DOHH2 (cell line): ENCODE results near the gene PANK2.

ENCODE experiments used
- H3F3A ChIP-seq: fragments of 200-600 bp; sonication (generic), shearing (Covaris generic); 2 replicates; pipeline ENCODE4 v1.6.0; 2016; ENCODE audit warnings: antibody characterized with exemption, mild to moderate bottlenecking; ENCODE audit not compliant: control insufficient read depth, insufficient read depth
- H3K27ac ChIP-seq: fragments of 200-600 bp; sonication (generic); 2 replicates; pipeline ENCODE4 v1.5.1; 2014; ENCODE audit warnings: low read depth, mild to moderate bottlenecking, low read length, moderate library complexity
- H3K27me3 ChIP-seq: fragments of 200-600 bp; sonication (generic); 2 replicates; pipeline ENCODE4 v1.6.1; 2014; ENCODE audit warnings: mild to moderate bottlenecking, low read length, mixed read lengths; ENCODE audit not compliant: control insufficient read depth
- H3K36me3 ChIP-seq: fragments of 200-600 bp; sonication (generic); 2 replicates; pipeline ENCODE4 v1.6.1; 2014; ENCODE audit warnings: mild to moderate bottlenecking, low read length, moderate library complexity, mixed read lengths; ENCODE audit not compliant: control insufficient read depth
- H3K4me1 ChIP-seq: fragments of 200-600 bp; sonication (generic); 2 replicates; pipeline ENCODE4 v1.6.1; 2014; ENCODE audit warnings: mild to moderate bottlenecking, low read length, mixed read lengths; ENCODE audit not compliant: control insufficient read depth
- H3K4me2 ChIP-seq: fragments of 200-600 bp; sonication (generic); 2 replicates; pipeline ENCODE4 v1.6.0; 2014; ENCODE audit warnings: mild to moderate bottlenecking, low read length, moderate library complexity
- H3K4me3 ChIP-seq: fragments of 200-600 bp; sonication (generic); 2 replicates; pipeline ENCODE4 v1.5.1; 2014; ENCODE audit warnings: mild to moderate bottlenecking, low read length, mixed read lengths
- H3K79me2 ChIP-seq: fragments of 200-600 bp; sonication (generic); 2 replicates; pipeline ENCODE4 v1.6.1; 2014; ENCODE audit warnings: mild to moderate bottlenecking, low read length, mixed read lengths; ENCODE audit not compliant: control insufficient read depth
- H3K9me2 ChIP-seq: fragments of 200-600 bp; sonication (generic); replicated peaks from 2 replicates; pipeline ENCODE4 v1.6.1; 2014; ENCODE audit warnings: mild to moderate bottlenecking, low read length, mixed read lengths; ENCODE audit not compliant: control insufficient read depth
- H3K9me3 ChIP-seq: fragments of 200-600 bp; sonication (generic); 2 replicates; pipeline ENCODE4 v1.6.1; 2014; ENCODE audit warnings: antibody characterized with exemption, low read length, mixed read lengths; ENCODE audit not compliant: control insufficient read depth, insufficient read depth
- H4K20me1 ChIP-seq: fragments of 200-600 bp; sonication (generic); 2 replicates; pipeline ENCODE4 v1.6.0; 2014; ENCODE audit warnings: low read depth, mild to moderate bottlenecking, antibody characterized with exemption, low read length, moderate library complexity; ENCODE audit not compliant: control insufficient read depth, insufficient read depth
- CTCF ChIP-seq: fragments of 200-600 bp; sonication (generic); IDR thresholded peaks from one replicate; pipeline ENCODE4 v1.5.1; 2014; ENCODE audit warnings: antibody characterized with exemption, mild to moderate bottlenecking, low read depth, low read length; ENCODE audit not compliant: poor library complexity, severe bottlenecking
- EZH2phosphoT487 ChIP-seq: fragments of 200-600 bp; sonication (generic); IDR thresholded peaks from 2 replicates; pipeline ENCODE4 v1.6.1; 2017; ENCODE audit warnings: borderline replicate concordance, mild to moderate bottlenecking, antibody characterized with exemption, low read length, moderate library complexity, mixed read lengths

Gene PANK2

GRCh38 chr20:3909952-3910366 is 20.8 kb downstream of the PANK2 start:
- Histone ChIP-seq H3K4me2 (no peak overlapping the region), H3K36me3 (peaks cover 78% of the 10 kb centered on the region), H3K79me2 (peaks cover 95% of the 10 kb centered on the region), H3K9me2 (no peaks in the 10 kb centered on the region), H3K27me3 (no peaks in the 10 kb centered on the region), H4K20me1 (peaks cover 21% of the 10 kb centered on the region; the same call in 1 of the 2 replicates), H3F3A (no peaks in the 10 kb centered on the region; the same call in 1 of the 2 replicates), H3K4me3 (no peak overlapping the region), H3K9me3 (no peaks in the 10 kb centered on the region), H3K27ac (no peak overlapping the region), H3K4me1 (peaks cover 11% of the 10 kb centered on the region)
- no peak for TF ChIP-seq CTCF
- TF ChIP-seq EZH2phosphoT487 = no peak

- Histone ChIP-seq H3F3A (no peaks in the 10 kb centered on the region; the same call in 1 of the 2 replicates), H3K36me3 (peaks cover 82% of the 10 kb centered on the region), H3K4me3 (no peak overlapping the region), H3K79me2 (peaks cover 94% of the 10 kb centered on the region), H3K27ac (no peak overlapping the region), H3K27me3 (no peaks in the 10 kb centered on the region), H4K20me1 (peaks cover 21% of the 10 kb centered on the region; the same call in 1 of the 2 replicates), H3K4me2 (no peak overlapping the region), H3K9me2 (no peaks in the 10 kb centered on the region), H3K9me3 (no peaks in the 10 kb centered on the region), H3K4me1 (peaks cover 10% of the 10 kb centered on the region)
- TF ChIP-seq CTCF (no peak), EZH2phosphoT487 (no peak)
These were observed 21.7 kb downstream of the PANK2 start for GRCh38 chr20:3910853-3911252.

GRCh38 chr20:3911956-3912355 is 22.8 kb downstream of the PANK2 start:
- H3K4me1 ChIP-seq = peaks cover 3% of the 10 kb centered on the region; the same call in 1 of the 2 replicates
- H3K9me3 ChIP-seq = no peaks in the 10 kb centered on the region
- no peak for TF ChIP-seq CTCF
- no peak for TF ChIP-seq EZH2phosphoT487
- H3F3A ChIP-seq = no peaks in the 10 kb centered on the region; the same call in 1 of the 2 replicates
- H3K27me3 ChIP-seq = no peaks in the 10 kb centered on the region
- H3K4me3 ChIP-seq = no peak overlapping the region
- H3K36me3 ChIP-seq = peaks cover 93% of the 10 kb centered on the region
- H3K27ac ChIP-seq = no peak overlapping the region
- peaks cover 31% of the 10 kb centered on the region; the same call in 1 of the 2 replicates for H4K20me1 ChIP-seq
- no peaks in the 10 kb centered on the region for H3K9me2 ChIP-seq
- H3K4me2 ChIP-seq = no peak overlapping the region
- H3K79me2 ChIP-seq = peaks cover 94% of the 10 kb centered on the region
